ENCODE results near the gene TBCB. TPM values are rescaled to one million over a fixed set of nuclear protein-coding genes. Genes with fewer than 3 reads are reported as not detected.

TBCB gene
- total RNA-seq, 2 donors from 2014 or later: 49.8 to 71.3 TPM

- no peak for TF ChIP-seq POLR2A (IDR thresholded peaks at IDR 0.05)
- TF ChIP-seq, protein P1, sequence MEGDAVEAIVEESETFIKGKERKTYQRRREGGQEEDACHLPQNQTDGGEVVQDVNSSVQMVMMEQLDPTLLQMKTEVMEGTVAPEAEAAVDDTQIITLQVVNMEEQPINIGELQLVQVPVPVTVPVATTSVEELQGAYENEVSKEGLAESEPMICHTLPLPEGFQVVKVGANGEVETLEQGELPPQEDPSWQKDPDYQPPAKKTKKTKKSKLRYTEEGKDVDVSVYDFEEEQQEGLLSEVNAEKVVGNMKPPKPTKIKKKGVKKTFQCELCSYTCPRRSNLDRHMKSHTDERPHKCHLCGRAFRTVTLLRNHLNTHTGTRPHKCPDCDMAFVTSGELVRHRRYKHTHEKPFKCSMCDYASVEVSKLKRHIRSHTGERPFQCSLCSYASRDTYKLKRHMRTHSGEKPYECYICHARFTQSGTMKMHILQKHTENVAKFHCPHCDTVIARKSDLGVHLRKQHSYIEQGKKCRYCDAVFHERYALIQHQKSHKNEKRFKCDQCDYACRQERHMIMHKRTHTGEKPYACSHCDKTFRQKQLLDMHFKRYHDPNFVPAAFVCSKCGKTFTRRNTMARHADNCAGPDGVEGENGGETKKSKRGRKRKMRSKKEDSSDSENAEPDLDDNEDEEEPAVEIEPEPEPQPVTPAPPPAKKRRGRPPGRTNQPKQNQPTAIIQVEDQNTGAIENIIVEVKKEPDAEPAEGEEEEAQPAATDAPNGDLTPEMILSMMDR (IDR thresholded peaks at IDR 0.05): no peak
- no peak overlapping the region for H3K27ac ChIP-seq
Observed at GRCh38 chr19:36106441-36106840, 8.8 kb upstream of the TBCB start.

DNA sequence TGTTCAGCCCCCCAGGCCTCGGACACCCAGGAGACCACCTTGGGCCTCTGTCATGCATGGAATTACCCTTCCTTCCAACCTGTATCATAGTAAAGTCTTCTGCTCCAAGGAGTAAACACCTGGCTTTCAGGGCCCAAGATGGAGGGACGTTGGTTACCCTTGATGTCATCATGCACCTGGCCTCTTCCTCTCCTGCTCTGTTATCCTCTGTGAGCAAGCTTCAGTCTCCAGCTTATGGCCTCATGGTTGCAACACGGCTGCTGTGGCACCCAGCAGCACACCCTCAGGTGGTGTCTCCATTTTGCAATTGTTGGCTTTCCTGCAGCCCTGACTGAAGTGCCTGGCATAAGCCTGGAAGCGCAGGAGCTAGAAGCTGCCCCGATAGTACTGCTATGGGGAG lies 8.3 kb upstream of the TBCB start:
- Histone ChIP-seq H3K9me3 (no peaks in the 10 kb centered on the region), H3K4me1 (no peaks in the 10 kb centered on the region), H3K27me3 (no peaks in the 10 kb centered on the region), H3K36me3 (replicated peaks in 1 of 2; ENCODE audit: insufficient read depth in 1 of 2, low read depth in 2 of 2) (no peaks in the 10 kb centered on the region), H3K4me3 (no peak overlapping the region), H3K27ac (no peak overlapping the region)
- WGBS, 2 donors: 88 to 90% methylated on average over 4 to 5 of the region's 5 CpGs
- intact Hi-C loops (cut with DNase I): no loop called here
- DNase-seq (no peak), ATAC-seq (no peak)
- TF ChIP-seq, protein P1 (IDR thresholded peaks at IDR 0.05): no peak
- TF ChIP-seq POLR2A (IDR thresholded peaks at IDR 0.05): no peak

More at GRCh38 chr19:36106441-36106840, 8.8 kb upstream of the TBCB start:
- intact Hi-C loops (cut with DNase I): no loop called here
- Histone ChIP-seq H3K4me1 (no peaks in the 10 kb centered on the region), H3K27me3 (no peaks in the 10 kb centered on the region), H3K4me3 (no peak overlapping the region), H3K36me3 (replicated peaks in 1 of 2; ENCODE audit: insufficient read depth in 1 of 2, low read depth in 2 of 2) (no peaks in the 10 kb centered on the region), H3K9me3 (no peaks in the 10 kb centered on the region)
- 88 to 92% methylated on average over 6 of the region's 6 CpGs for WGBS, 2 donors
- DNase-seq (no peak), ATAC-seq (no peak)

- no peaks in the 10 kb centered on the region for H3K36me3 ChIP-seq (replicated peaks in 1 of 2; ENCODE audit: insufficient read depth in 1 of 2, low read depth in 2 of 2)
- DNase-seq (no peak), ATAC-seq (no peak)
- intact Hi-C loops (cut with DNase I): no loop called here
- TF ChIP-seq POLR2A (IDR thresholded peaks at IDR 0.05): no peak
- TF ChIP-seq, protein P1 (IDR thresholded peaks at IDR 0.05): no peak
- H3K27me3 ChIP-seq: no peaks in the 10 kb centered on the region
- H3K27ac ChIP-seq: no peak overlapping the region
- 88 to 94% methylated on average over 3 of the region's 3 CpGs for WGBS, 2 donors
- no peak overlapping the region for H3K4me3 ChIP-seq
- no peaks in the 10 kb centered on the region for H3K9me3 ChIP-seq
- H3K4me1 ChIP-seq: peaks cover 4% of the 10 kb centered on the region
Observed at GRCh38 chr19:36108684-36109083, 6.6 kb upstream of the TBCB start.

- ATAC-seq (no peak), DNase-seq (no peak)
- TF ChIP-seq, protein P1 (IDR thresholded peaks at IDR 0.05): no peak
- no peak for TF ChIP-seq POLR2A (IDR thresholded peaks at IDR 0.05)
- H3K4me1 ChIP-seq: peaks cover 11% of the 10 kb centered on the region
- no peaks in the 10 kb centered on the region for H3K9me3 ChIP-seq
- H3K27me3 ChIP-seq: no peaks in the 10 kb centered on the region
- H3K36me3 ChIP-seq (replicated peaks in 1 of 2; ENCODE audit: insufficient read depth in 1 of 2, low read depth in 2 of 2): no peaks in the 10 kb centered on the region
- intact Hi-C loops (cut with DNase I): no loop called here
- 89% methylated on average over 1 of the region's 1 CpG; no CpG with 5 or more reads in 1 of the 2 donors for WGBS, 2 donors
- H3K4me3 ChIP-seq: no peak within 1 kb of the TSS
- no peak within 1 kb of the TSS for H3K27ac ChIP-seq
Observed at GRCh38 chr19:36110487-36111199, 4.6 kb upstream of the TBCB start, which contains the start of gene OVOL3. TSS of gene OVOL3 (plus strand) at chr19:36111143. CDS start at chr19:36111203, 60 bp downstream.

GRCh38 chr19:36111200-36111539 lies 4.1 kb upstream of the TBCB start:
- intact Hi-C loops (cut with DNase I): no loop called here
- DNase-seq: no peak
- no peaks in the 10 kb centered on the region for H3K36me3 ChIP-seq (replicated peaks in 1 of 2; ENCODE audit: insufficient read depth in 1 of 2, low read depth in 2 of 2)

More at GRCh38 chr19:36111200-36111539, 4.1 kb upstream of the TBCB start:
- Histone ChIP-seq H3K4me1 (peaks cover 16% of the 10 kb centered on the region), H3K27me3 (no peaks in the 10 kb centered on the region), H3K27ac (no peak overlapping the region), H3K4me3 (no peak overlapping the region), H3K9me3 (no peaks in the 10 kb centered on the region)
- no peak for ATAC-seq
- TF ChIP-seq, protein P1 (IDR thresholded peaks at IDR 0.05): no peak
- no peak for TF ChIP-seq POLR2A (IDR thresholded peaks at IDR 0.05)
- WGBS, 2 donors: 90 to 92% methylated on average over 4 to 12 of the region's 13 CpGs

Data from body of pancreas (tissue), 4 donors.